GM18909 (cell line): Measurements from ENCODE around the gene FBXW5.

Source experiments
- ATAC-seq: cut with Tn5 transposase; IDR thresholded peaks from one replicate; pipeline ENCODE4 v1.9.1; 2021; ENCODE audit warnings: mild to moderate bottlenecking; ENCODE audit not compliant: unreplicated experiment, poor library complexity

The FBXW5 gene

GRCh38 chr9:136917902-136918301, 26.6 kb downstream of the FBXW5 start:
- ATAC-seq = no peak

DNA sequence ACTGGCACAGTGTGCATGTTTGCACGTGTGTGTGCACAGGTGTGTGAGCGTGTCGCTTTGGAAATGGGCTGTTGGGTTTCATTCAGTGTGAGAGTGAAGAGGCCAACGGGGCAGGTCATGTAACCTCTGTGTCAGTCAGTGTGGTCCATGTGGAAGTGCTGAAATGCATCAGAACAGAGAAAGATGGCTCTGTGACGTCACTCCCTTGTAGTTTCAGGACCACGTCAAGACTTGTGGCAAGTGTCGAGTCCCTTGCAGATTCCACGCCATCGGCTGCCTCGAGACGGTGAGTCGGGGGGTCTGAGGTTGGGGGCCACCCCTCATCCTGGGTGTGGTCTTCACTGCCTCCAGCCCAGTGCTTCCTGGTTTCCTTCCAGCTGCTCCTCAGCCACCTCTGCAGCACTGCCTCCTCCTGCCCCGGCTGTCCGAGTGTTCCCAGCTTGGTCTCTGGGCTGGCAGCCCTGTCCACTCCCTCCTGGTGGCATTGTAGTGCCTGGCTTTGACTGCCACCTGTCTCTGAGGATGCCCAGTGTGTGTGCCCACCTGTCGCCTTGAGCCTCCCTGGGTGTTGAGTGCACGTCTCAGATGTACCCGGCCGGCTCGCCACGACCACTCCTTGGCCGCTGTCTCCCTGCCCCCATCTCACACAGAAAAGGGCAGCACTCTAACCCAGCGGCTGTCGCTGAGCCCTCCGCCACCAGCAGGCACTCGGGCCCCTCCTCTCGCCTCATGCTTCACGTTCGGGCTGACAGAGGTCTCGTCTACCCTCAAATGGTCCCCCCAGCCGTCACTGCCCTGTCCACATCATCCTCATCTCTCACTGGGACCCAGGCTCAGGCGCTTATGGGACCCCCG, 28.0 kb downstream of the FBXW5 start:
- no peak for ATAC-seq

- ATAC-seq = no peak
Measured at GRCh38 chr9:136915632-136916329, 28.8 kb downstream of the FBXW5 start.

GRCh38 chr9:136913701-136914438, 30.7 kb downstream of the FBXW5 start:
- ATAC-seq = no peak

DNA sequence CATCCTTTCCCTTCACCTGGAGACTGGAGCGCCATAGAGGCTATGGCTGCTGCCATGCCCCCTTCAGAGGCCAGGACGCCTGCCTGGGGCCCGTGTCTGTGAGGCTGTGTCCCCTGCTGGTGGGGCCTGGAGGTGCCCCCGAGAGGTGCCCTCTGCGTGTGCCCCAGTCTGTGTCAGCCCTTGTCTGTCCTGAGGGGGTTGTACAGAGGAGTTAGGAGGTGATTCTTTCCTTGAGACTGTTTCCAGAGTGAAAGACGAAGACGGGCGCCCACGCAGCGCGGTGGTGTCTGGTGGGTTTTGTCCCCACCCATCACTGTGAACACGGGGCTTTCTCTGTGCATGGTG, 33.7 kb downstream of the FBXW5 start:
- ATAC-seq = no peak

- no peak for ATAC-seq
Measured at GRCh38 chr9:136910197-136910900, 34.2 kb downstream of the FBXW5 start.

GRCh38 chr9:136907011-136907914, 37.3 kb downstream of the FBXW5 start:
- no peak for ATAC-seq

GRCh38 chr9:136906266-136906665, 38.3 kb downstream of the FBXW5 start:
- ATAC-seq = no peak

GRCh38 chr9:136903041-136903554, 41.4 kb downstream of the FBXW5 start:
- no peak for ATAC-seq

DNA sequence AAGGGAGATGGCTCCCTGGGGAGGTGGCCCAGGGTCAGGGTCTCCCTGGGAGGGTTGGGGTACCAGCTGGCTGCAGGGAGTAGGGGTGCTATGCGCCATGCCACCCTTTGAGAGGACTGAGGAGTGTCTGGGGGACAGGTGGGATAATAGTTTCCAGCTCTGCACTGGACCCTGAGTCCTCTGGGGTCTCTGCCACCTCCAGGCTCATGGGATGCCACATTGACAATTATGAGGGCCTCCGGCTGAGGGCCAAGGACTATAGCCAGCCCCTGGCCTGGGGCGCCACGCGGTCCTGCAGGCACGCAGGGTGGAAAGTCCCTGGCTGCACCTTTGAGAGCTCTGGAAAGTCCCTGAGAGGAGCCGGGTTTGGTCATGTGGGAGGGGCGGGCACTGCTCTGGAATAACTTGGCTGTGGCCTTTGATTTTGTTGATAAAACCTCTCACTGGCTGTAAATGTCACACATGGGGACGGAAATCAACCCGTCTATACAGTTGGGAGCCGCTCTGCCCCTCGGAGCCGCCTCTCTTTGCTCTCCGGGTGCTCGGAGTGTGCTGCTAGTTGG, 42.2 kb downstream of the FBXW5 start:
- peak; percentile 69 for ATAC-seq

DNA sequence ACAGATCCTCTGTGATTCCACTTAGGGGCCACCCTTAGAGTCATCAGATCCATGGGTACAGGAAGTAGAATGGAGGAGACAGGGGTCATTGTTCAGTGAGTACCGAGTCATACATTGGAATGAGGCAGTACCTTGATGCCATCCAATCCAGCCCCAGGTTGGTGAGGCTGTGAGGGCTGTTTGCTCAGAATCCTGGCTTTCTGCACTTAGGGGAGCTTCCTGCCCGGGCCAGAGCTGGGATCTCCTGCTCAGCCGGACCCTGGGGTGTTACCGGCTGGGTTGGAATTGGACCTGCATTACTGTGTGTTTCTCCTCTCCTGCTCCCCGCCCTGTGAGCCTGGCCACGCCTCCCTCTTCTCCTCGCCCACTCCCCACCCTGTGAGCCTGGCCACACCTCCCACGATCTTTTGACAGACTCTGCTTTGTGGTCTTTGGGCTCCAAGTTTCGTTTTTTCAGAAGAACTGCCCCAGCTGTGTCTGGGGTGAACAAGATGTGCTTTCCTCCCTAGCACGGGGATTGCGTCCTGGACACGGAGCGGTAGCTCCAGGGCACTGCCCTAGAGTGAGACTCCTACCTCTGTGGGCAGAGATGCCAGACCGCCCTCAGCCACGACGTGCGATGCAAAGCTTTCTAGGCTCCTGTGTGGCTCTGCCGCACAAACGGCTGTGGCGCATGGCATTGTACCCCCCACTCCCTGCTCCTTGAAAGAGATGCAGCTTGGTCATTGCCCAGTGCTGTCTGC, 42.9 kb downstream of the FBXW5 start:
- ATAC-seq = peak; percentile 42

DNA sequence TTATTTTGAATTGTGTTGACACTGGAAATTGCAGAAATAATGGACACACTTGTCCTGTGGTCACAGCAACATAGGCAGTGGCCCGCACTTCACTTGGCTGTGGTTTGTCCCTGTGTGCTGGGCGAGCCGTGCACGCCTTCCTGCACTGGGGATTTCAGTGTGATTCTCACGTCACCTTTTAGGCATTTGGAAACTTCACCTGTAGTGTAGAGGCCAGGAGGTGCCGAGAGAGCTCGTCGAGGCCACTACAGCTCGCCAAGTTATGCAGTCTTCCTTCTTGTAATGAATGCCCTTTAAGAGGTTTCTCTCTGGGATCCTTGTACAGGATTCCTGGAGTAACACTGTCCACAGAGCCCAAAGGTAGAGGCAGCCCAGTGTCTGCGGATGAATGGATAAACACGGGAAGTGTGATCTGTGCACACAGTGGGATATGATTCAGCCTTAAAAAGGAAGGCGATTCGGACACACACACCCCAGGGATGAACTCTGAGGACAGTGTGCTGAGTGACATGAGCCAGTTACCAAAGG, 43.5 kb downstream of the FBXW5 start:
- no peak for ATAC-seq

DNA sequence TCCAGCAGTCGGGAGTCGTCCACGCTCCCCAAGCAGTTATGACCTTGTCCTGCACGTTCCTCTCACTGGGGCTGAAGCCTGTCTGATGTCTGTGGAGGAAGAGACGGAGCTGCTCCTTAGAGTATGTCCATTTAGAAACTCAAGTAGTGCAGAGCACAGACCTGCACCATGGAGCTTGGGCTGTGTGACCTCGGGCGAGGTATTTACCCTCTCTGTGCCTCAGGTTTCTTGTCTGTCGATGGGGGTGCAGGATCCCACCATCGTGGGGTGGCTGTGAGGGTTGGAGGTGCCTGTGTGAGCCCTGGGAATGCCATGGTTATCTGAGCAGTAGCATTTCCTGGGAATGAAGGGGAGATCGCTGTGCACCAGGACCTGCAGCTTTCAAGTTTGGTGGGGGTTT, 44.0 kb downstream of the FBXW5 start:
- no peak for ATAC-seq

DNA sequence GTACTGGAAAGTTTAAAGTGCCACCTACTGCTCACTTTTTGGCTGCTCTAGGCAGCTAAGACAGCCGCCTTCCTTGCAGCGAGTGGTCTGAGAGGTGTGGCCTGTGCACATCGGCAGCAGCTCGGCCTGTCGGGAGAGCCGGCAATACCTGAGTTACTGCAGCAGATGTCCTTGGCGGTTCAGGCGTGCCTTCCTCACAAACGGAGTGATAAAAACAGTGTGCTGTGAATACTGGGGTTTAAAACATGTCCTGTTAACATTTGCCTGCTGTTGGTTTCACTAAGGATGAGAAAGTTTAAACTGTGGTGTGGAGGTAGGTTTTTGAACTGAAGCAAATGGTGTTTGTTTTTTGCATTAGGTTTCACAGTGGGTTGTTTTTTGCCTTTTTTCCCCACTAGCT, 45.3 kb downstream of the FBXW5 start:
- no peak for ATAC-seq

DNA sequence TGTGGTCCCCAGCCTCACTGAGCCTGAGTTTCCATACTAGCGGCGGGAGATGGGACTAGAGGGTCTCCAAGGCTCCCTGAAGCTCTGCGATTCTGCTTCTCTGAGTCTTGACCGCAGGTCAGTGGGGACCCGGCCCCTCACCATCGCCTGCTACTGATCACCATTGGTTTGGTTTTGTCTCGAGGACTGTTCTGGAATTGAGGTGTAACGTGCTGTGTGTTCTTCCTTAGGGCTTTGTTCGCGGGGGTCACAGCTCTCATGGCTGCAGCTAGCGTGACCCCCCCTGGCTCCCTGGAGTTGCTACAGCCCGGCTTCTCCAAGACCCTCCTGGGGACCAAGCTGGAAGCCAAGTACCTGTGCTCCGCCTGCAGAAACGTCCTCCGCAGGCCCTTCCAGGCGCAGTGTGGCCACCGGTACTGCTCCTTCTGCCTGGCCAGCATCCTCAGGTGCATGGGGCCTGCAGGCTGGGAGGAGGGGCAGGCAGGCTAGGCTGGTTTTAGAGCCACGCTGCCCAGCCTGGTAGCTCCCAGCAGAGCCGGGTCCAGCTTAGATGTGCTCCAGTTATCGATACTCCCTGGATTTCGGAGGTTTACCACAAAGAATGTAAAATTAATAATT, 45.9 kb downstream of the FBXW5 start:
- ATAC-seq = no peak

GRCh38 chr9:136896027-136896426, 48.5 kb downstream of the FBXW5 start:
- no peak for ATAC-seq

DNA sequence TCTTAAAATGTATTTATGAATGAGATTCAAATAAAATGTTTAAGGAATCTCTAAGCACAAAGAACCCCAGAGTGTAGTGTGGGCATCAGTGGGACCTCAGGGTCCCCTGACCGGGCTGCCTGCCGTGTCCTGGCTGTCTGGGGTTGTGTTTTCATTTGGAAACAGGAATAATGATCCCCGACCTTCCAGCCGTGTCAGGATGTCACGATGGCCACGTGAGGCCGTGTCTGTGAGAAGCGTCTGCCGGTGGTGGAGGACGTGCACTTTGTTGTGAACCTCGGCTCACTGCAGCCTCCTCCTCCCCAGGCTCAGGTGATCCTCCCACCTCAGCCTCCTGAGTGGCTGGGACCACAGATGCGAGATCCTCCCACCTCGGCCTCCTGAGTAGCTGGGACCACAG, 53.9 kb downstream of the FBXW5 start:
- no peak for ATAC-seq
